Measurements from ENCODE around the gene FOXA1.
A peak's percentile ranks its signal among the peaks of the same experiment; 100 is the strongest.

- TF ChIP-seq, protein P1, sequence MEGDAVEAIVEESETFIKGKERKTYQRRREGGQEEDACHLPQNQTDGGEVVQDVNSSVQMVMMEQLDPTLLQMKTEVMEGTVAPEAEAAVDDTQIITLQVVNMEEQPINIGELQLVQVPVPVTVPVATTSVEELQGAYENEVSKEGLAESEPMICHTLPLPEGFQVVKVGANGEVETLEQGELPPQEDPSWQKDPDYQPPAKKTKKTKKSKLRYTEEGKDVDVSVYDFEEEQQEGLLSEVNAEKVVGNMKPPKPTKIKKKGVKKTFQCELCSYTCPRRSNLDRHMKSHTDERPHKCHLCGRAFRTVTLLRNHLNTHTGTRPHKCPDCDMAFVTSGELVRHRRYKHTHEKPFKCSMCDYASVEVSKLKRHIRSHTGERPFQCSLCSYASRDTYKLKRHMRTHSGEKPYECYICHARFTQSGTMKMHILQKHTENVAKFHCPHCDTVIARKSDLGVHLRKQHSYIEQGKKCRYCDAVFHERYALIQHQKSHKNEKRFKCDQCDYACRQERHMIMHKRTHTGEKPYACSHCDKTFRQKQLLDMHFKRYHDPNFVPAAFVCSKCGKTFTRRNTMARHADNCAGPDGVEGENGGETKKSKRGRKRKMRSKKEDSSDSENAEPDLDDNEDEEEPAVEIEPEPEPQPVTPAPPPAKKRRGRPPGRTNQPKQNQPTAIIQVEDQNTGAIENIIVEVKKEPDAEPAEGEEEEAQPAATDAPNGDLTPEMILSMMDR (conservative IDR thresholded peaks at IDR 0.05; ENCODE audit: low read depth, low read length), result 0 out of 2 replicates have a peak, but pooled peaks have one; percentile 10
- peak; percentile 45 for TF ChIP-seq EZH2 (IDR thresholded peaks at IDR 0.05; ENCODE audit: borderline replicate concordance, low read depth, low read length, poor library complexity, severe bottlenecking)
These were observed 3.0 kb downstream of the FOXA1 start for GRCh38 chr14:37591941-37592481.

All from A673 (cell line).